NK-92 treated with Interleukin-12 subunit alpha and Interleukin-12 subunit beta, amount 100 ng/mL, for 24 hours (cell line): Measurements from ENCODE around the gene SLC7A5.
A peak's percentile ranks its signal among the peaks of the same experiment; 100 is the strongest.
"Not testable (repeated sequence)": the region's sequence is repeated elsewhere in the genome, so short reads cannot be mapped to it uniquely, and the experiment has no call there.

ENCODE experiments used
- DNase-seq: peaks from one replicate; lab custom pipeline; 2025; lab: John Stamatoyannopoulos, UW

Gene SLC7A5

GRCh38 chr16:87861300-87862099, 7.8 kb downstream of the SLC7A5 start:
- DNase-seq, result not testable (repeated sequence)

DNA sequence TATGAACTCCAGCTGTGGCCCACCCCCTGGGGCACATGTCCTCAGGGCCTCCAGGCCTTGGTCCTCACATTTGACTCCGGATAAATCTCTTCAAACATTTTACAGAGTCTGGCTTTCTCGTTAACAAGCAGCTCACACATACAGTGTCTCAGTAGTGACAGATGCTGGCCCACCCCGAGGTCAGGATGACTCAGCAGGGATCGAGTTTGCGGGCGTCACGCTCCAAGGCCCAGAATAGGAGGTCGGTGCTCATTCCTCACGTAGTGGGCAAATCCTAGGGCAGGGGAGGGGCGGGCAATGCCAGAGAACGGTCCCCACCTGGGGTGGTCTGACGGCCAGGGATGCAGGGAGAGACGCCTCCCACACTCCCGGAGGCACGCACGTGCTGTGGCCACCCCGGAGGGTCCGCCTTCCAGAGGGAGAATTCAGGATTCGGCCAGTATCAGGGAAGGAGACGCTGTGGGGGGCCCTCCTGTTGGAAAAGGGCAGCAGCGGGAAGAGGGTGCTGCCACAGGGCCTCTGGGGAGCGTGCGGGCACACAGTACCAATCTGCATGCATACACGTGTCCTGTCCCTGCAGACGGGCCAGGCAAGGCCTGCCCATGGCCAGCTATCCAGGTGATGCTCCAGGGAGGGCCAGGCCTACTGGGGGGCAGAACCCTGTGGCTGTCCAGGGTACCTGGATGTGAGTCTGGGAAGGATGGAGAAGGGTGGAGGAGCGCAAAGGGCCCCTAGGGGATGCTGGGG, 8.6 kb downstream of the SLC7A5 start:
- DNase-seq, result no peak

DNA sequence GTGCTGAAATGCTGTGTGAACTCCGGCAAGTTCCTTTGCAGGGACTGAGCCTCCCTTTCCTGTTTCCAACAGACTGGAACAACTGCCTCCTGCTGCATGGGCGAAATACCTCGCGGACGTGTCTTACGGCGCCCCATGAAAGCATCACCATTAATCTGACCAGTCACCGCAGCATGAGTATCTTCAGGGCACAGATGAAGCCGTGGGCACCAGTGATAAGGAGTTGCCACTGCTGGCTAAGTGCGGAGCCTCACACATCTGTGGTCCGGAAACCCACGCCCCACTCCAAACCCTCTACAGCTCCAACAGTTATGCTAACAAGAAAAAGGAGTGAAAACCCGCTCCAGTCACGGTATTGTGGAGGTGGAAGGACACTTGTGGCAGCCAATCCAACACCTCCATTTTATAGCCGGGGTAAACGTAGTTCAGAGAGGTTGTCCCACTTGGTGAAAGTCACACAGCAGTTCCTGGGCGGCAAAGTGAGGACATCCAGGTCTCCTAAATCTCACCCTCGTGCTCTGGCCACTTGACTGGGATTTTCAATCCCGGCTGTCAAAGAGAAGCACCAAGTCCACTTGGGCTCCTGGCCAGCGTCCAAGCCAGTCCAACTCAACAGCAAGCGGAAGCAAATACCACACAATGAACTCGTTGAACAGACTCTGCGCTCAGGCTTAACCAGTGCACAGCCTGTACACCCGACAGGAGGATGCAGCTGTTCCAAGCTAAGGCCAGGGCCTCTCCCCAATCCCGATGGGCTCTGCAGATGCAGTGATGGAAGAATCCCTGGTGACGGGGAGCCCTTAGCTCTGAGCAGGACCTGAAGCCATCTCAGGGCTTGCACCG, 10.9 kb downstream of the SLC7A5 start:
- DNase-seq, result not testable (repeated sequence)

GRCh38 chr16:87856791-87857228, 12.5 kb downstream of the SLC7A5 start:
- no peak for DNase-seq

GRCh38 chr16:87855852-87856715, 13.2 kb downstream of the SLC7A5 start:
- DNase-seq, result peak; percentile 20

DNA sequence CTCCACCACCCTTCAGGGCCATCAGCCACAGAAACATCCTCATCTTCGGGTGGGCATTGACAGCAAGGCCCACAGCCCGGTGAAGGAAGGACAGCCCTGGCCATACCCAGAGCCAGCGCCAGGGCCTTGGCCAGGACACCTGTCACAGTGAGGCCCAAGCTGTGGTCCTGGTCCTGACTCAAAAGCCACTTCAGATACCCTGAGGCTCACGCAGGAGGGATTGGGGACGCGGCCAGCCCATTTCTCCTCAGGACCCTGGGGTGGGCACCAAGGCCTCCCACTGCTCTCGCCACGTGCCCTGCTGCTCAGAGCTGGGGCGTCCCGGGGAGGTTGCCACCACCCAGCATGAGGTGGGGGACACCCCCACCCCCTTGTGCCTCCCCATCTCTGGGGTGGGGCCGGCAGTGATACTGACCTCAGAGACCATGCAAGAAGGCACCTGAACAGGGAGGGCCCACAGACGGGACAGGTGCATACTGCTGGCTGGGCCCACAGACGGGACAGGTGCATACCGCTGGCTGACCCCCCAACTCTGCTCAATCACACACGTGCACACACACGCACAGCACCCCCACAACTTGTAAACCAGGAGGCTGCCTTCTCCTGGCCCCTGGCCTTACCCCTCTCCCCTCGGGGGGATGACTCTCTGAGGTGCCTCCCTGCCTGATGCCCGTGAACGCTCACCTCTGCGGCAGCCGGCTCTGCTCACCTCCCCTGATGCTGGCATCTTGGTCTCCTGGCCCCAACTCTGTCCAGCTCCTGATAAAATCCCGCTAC, 14.2 kb downstream of the SLC7A5 start:
- no peak for DNase-seq

GRCh38 chr16:87854053-87854906, 15.0 kb downstream of the SLC7A5 start:
- no peak for DNase-seq

DNA sequence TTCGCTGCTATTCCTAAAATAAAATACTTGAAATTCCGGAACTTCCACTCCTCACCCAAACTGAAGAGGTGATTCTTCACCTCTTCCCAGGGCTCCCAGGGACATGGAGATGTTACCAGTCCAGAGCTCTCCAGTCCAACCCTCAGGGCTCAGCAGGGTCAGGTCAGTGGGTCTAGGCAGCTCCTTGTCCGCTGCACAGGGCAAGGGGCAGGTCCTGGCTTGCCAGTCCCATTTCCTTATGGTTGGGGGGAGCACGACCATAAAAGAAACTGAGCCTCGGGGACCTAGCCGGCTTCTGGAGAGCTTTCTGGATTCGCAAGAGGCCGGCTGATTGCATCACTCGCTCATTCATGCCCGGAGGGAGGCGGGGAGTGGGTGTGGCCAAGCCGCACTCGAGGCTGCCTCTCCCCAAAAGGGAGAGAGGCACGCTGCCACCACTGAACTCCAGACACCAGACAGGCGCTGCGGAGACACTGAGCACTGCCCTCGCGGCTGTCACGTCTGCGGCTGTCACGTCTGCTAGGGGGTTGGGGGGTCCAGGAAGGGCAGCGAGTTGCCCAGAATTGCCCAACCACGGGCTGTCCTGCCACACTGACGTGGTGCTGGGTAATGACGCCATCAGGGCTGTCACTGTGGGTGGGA, 15.8 kb downstream of the SLC7A5 start:
- DNase-seq, result no peak

GRCh38 chr16:87851601-87852000, 17.7 kb downstream of the SLC7A5 start:
- no peak for DNase-seq

GRCh38 chr16:87851141-87851587, 18.1 kb downstream of the SLC7A5 start:
- DNase-seq, result no peak

- DNase-seq, result peak; percentile 50
These were observed 19.0 kb downstream of the SLC7A5 start for GRCh38 chr16:87850009-87851006.

DNA sequence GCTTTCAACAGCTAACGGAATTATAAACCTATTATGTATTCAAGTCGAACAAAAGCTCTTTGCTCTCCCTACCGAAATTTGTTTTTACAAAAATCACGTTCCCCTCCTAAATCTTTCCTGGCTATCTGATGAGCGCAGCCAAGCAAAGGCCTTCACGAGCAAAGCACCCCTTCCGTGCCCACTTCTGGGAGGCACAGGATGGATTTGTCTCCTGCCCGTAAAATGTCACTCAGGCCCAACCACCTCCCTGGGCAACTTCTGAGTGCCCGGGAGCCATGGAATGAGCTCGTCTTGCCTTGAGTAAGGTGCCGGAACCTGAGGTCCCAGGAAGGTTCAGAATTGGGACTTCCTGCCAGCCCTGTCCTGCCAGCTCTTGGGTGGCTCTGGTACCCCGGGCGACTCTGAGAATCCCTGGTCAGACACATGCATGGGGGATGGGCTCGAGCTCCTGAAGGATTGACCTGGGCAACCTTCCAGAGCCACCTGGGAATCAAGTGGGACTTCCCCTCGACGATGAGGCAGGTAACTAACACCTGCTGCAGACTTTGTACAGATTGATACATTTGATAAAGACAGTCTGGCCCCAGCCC, 19.8 kb downstream of the SLC7A5 start:
- no peak for DNase-seq

DNA sequence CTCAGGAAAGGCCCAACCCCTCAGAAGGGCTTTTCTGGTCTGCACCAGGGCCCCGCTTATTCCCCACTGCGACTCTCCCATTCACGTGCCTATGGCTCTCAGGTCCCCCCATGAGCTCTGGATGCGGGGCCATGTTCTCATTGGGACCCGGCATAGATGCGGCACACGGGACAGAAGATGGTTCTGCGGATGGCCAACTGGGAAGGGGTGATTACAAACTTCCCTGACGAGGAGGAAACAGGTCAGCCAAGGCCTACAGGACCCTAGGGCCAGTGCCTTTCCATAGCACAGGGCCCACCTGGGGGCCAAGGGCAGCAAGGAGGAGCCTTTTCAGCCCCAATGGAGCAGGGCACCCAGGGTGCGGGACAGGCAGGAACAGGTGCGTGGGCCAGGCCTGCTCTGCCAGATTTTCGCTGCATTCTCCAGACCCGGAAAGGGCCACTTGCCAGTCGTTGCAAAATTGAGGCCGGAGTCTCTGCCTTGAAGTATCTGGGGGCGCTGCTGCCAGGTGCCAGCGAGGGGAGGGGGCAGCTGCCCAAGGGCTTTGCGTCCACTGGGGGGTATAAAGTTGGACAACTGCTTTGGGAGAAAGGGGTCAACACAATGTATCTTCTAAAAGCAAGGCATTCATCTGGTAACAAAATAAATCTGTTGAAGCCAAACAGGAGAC, 20.5 kb downstream of the SLC7A5 start:
- no peak for DNase-seq

DNA sequence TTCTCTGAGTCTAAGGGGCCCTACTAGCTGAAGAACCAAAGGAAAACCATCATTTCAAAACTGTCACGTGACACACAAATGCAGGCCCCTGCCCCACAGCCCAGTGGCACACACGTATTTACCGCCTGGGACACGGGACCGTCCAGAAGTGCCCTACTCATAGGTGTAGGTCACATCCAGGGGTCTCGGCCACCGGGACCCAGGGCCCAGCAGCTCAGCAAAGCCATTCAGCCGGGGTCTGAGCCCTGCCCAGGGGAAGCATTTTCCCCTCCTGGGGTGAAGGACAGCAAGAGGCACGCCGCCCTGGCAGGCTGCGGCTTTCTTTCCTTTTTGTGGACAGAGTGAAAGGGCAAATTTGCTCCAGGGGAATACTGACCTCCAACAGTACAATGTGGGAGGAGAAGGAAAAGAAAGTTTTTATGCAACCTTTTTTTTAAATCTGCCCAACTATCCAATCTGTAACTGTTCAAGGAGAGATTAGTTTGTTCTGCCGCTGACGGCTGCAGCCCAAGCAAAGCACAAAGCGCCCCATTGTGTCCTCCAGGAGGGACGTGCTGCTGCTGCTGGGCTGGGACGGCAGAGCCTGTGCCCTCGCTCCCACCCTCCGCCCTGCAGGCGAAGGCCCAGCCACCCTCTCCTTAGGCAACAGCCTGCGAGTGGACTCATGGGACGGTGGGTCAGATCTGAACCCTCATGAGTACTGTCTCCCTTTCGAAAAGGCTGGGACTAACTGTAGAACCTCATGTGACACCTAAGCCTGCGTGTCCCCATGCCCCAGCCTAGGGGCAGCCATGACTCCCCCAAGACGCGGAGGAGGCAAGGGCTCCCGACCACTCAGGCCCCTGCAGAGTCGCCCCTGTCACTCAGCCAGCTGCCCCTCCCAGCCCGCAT, 21.3 kb downstream of the SLC7A5 start:
- DNase-seq, result no peak

- no peak for DNase-seq
These were observed 21.9 kb downstream of the SLC7A5 start for GRCh38 chr16:87847467-87847784.
